Endodermal cell (in vitro differentiated cells): ENCODE measurements around the gene COL15A1. TPM values are rescaled to one million over a fixed set of nuclear protein-coding genes. Genes with fewer than 3 reads are reported as not detected.

Experiments
- DNase-seq: peaks from one replicate; pipeline ENCODE4 v3.0.0-alpha.2; 2017
- H3K27ac ChIP-seq: 2 replicates; pipeline ENCODE4 v1.5.1; 2013; ENCODE audit warnings: mild to moderate bottlenecking, low read depth, low read length, moderate library complexity
- H3K27me3 ChIP-seq: 2 replicates; pipeline ENCODE4 v1.6.1; 2013; ENCODE audit warnings: mild to moderate bottlenecking, low read length, moderate library complexity; ENCODE audit not compliant: insufficient read depth, control insufficient read depth, poor library complexity, severe bottlenecking
- H3K36me3 ChIP-seq: 2 replicates; pipeline ENCODE4 v1.7.0; 2013; ENCODE audit warnings: mild to moderate bottlenecking, low read length, moderate library complexity; ENCODE audit not compliant: control insufficient read depth, insufficient read depth
- H3K4me1 ChIP-seq: one replicate; pipeline ENCODE4 v1.7.0; 2013; ENCODE audit warnings: low read length; ENCODE audit not compliant: control insufficient read depth, insufficient read depth
- H3K4me3 ChIP-seq: 2 replicates; pipeline ENCODE4 v1.5.1; 2013; ENCODE audit warnings: mild to moderate bottlenecking, low read length, moderate library complexity
- H3K9ac ChIP-seq: 2 replicates; pipeline ENCODE4 v1.6.1; 2013; ENCODE audit warnings: mild to moderate bottlenecking, low read length, moderate library complexity; ENCODE audit not compliant: poor library complexity, severe bottlenecking; ENCODE audit errors: extremely low read depth
- H3K9me3 ChIP-seq: 2 replicates; pipeline ENCODE4 v1.6.1; 2013; ENCODE audit warnings: mild to moderate bottlenecking, low read length, moderate library complexity; ENCODE audit not compliant: control insufficient read depth
- H3K27ac Mint-ChIP-seq: 2 replicates; pipeline ENCODE4 v1.8.0; 2020; ENCODE audit warnings: mixed read lengths
- H3K27me3 Mint-ChIP-seq: 2 replicates; pipeline ENCODE4 v1.8.0; 2021; ENCODE audit warnings: mild to moderate bottlenecking, mixed read lengths; ENCODE audit not compliant: insufficient read depth
- H3K36me3 Mint-ChIP-seq: 2 replicates; pipeline ENCODE4 v1.8.0; 2020; ENCODE audit warnings: low read depth, mixed read lengths
- H3K4me1 Mint-ChIP-seq: 2 replicates; pipeline ENCODE4 v1.8.0; 2020; ENCODE audit warnings: mixed read lengths
- H3K4me3 Mint-ChIP-seq: 2 replicates; pipeline ENCODE4 v1.8.0; 2020; ENCODE audit warnings: mild to moderate bottlenecking, moderate library complexity, mixed read lengths
- H3K9me3 Mint-ChIP-seq: 2 replicates; pipeline ENCODE4 v1.8.0; 2020; ENCODE audit warnings: mild to moderate bottlenecking, mixed read lengths
- WGBS, 2 experiments: methylation state at CpG; one replicate each; pipeline versions ENCODE4 v1.1.5 to v1.1.7; 2013; ENCODE audit warnings: missing lambda C conversion rate in 2 of 2, mixed read lengths in 1 of 2; ENCODE audit not compliant: insufficient coverage in 1 of 2, insufficient read length in 1 of 2; 5-methylcytosine and 5-hydroxymethylcytosine counted together
- total RNA-seq, 2 donors: library from RNA; stranded (reverse); fragmentation: NEBNext Ultra II Directional in 1 of 2; extraction: Animal tissue kit (Norgen Biotek cat#: 25700) in 1 of 2; gene quantifications; 2 replicates in 1 of 2; 3 replicates in 1 of 2; pipeline ENCODE4 v1.2.1, GENCODE V29; 2021
- TF ChIP-seq, protein P1 (sequence below): fragments of 200-600 bp; sonication (generic); conservative IDR thresholded peaks from 2 replicates; pipeline ENCODE4 v1.5.0; 2021; ENCODE audit warnings: antibody characterized with exemption, mild to moderate bottlenecking

Gene COL15A1
- total RNA-seq, 2 donors from 2014 or later: 0.27 TPM; not detected in 1

DNA sequence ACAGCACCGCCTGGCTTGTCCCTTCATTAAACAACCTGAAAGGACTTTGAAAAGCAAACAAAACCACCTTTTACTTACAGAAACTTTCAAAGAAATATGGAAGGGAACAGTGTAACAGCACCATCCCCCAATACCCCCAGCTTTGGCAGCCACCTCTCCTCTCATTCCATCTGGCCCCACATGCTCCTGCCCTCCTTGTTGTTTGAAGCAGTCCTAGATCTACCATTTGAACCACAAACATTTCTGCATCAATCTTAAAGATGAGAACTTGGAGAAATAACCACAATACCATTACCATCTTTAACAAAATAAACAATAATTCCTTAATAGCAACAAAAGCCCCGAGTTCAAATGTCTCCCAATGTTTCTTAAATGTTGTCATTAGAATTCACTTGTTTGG, 17.8 kb upstream of the COL15A1 start:
- no peaks in the 10 kb centered on the region for H3K36me3 Mint-ChIP-seq
- Histone ChIP-seq H3K27ac (no peak overlapping the region), H3K4me1 (peaks cover 31% of the 10 kb centered on the region), H3K27me3 (no peaks in the 10 kb centered on the region), H3K9me3 (no peaks in the 10 kb centered on the region), H3K36me3 (no peaks in the 10 kb centered on the region), H3K9ac (no peak overlapping the region), H3K4me3 (no peak overlapping the region)
- H3K9me3 Mint-ChIP-seq: no peaks in the 10 kb centered on the region
- peak; percentile 11 for DNase-seq
- 86 to 90% methylated on average over 1 to 2 of the region's 2 CpGs for WGBS, 2 experiments
- no peak overlapping the region for H3K27ac Mint-ChIP-seq
- H3K4me3 Mint-ChIP-seq: no peak overlapping the region
- H3K4me1 Mint-ChIP-seq: peaks cover 45% of the 10 kb centered on the region
- no peaks in the 10 kb centered on the region for H3K27me3 Mint-ChIP-seq
- TF ChIP-seq, protein P1, sequence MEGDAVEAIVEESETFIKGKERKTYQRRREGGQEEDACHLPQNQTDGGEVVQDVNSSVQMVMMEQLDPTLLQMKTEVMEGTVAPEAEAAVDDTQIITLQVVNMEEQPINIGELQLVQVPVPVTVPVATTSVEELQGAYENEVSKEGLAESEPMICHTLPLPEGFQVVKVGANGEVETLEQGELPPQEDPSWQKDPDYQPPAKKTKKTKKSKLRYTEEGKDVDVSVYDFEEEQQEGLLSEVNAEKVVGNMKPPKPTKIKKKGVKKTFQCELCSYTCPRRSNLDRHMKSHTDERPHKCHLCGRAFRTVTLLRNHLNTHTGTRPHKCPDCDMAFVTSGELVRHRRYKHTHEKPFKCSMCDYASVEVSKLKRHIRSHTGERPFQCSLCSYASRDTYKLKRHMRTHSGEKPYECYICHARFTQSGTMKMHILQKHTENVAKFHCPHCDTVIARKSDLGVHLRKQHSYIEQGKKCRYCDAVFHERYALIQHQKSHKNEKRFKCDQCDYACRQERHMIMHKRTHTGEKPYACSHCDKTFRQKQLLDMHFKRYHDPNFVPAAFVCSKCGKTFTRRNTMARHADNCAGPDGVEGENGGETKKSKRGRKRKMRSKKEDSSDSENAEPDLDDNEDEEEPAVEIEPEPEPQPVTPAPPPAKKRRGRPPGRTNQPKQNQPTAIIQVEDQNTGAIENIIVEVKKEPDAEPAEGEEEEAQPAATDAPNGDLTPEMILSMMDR: no peak

- Histone ChIP-seq H3K9ac (no peak overlapping the region), H3K27ac (no peak overlapping the region), H3K27me3 (no peaks in the 10 kb centered on the region), H3K4me1 (peaks cover 25% of the 10 kb centered on the region), H3K4me3 (no peak overlapping the region), H3K36me3 (no peaks in the 10 kb centered on the region), H3K9me3 (no peaks in the 10 kb centered on the region)
- Mint-ChIP-seq H3K36me3 (no peaks in the 10 kb centered on the region), H3K9me3 (no peaks in the 10 kb centered on the region), H3K4me3 (no peak overlapping the region), H3K27me3 (peaks cover 2% of the 10 kb centered on the region), H3K4me1 (peaks cover 34% of the 10 kb centered on the region), H3K27ac (no peak overlapping the region)
- peak; percentile 60 for DNase-seq
- WGBS, 2 experiments: 81% methylated on average over 6 of the region's 6 CpGs; no CpG with 5 or more reads in 1 of the 2 experiments
- TF ChIP-seq, protein P1: no peak
Measured at GRCh38 chr9:98927724-98928123, 16.0 kb upstream of the COL15A1 start.

DNA sequence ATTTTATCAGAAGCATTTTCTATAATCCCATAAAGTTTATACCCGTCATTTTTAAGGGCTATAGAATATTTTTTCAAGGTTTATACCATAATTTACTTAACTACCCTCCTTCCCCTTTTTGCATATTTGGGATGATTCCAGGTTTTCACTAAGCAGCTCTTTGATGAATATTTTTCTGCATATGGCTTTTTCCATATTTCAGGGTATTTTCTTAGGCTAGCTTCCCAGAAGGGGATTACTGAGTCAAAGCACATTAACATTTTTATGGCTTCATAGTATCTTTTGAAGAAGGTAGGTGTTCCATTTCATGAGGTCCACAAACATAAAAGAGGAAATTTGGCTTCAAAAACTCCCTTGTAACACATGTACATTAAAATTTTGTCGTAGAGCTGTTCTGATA, 14.6 kb upstream of the COL15A1 start:
- Mint-ChIP-seq H3K4me1 (peaks cover 20% of the 10 kb centered on the region), H3K9me3 (no peaks in the 10 kb centered on the region)
- no peak overlapping the region for H3K27ac ChIP-seq

More for the DNA sequence above, 14.6 kb upstream of the COL15A1 start:
- Mint-ChIP-seq H3K36me3 (no peaks in the 10 kb centered on the region), H3K27me3 (peaks cover 2% of the 10 kb centered on the region), H3K4me3 (no peak overlapping the region), H3K27ac (no peak overlapping the region)
- Histone ChIP-seq H3K27me3 (no peaks in the 10 kb centered on the region), H3K4me1 (peaks cover 20% of the 10 kb centered on the region), H3K9ac (no peak overlapping the region), H3K9me3 (no peaks in the 10 kb centered on the region), H3K4me3 (no peak overlapping the region), H3K36me3 (no peaks in the 10 kb centered on the region)
- WGBS, 2 experiments: 80 to 100% methylated on average over 1 of the region's 2 CpGs
- TF ChIP-seq, protein P1: no peak
- no peak for DNase-seq
